Lower leg skin (tissue), 4 donors: Measurements from ENCODE around the gene BBS1. TPM values are rescaled to one million over a fixed set of nuclear protein-coding genes. Genes with fewer than 3 reads are reported as not detected.

ENCODE experiments used
- DNase-seq, 2 donors: peaks; one replicate each; pipeline ENCODE4 v3.0.0-alpha.2; 2019; ENCODE audit warnings: low spot score in 2 of 2
- H3K4me3 ChIP-seq: fragments of 200-600 bp; sonication (generic); 2 replicates; pipeline ENCODE4 v1.5.1; 2017; ENCODE audit warnings: mild to moderate bottlenecking, low read depth; ENCODE audit not compliant: poor library complexity, severe bottlenecking
- POLR2A ChIP-seq, 2 donors: fragments of 450-650 bp; IDR thresholded peaks; one replicate each; pipeline ENCODE4 v1.6.1; 2016 to 2017; ENCODE audit warnings: antibody characterized with exemption in 2 of 2, mild to moderate bottlenecking in 1 of 2, moderate library complexity in 1 of 2
- WGBS, 2 donors: methylation state at CpG; one replicate each; pipeline ENCODE4 v1.1.5; 2018; 5-methylcytosine and 5-hydroxymethylcytosine counted together
- intact Hi-C: fragments of 100-400 bp; cut with DNase I; formaldehyde crosslinking; loops from one replicate; pipeline ENCODE4 v1.15.0; 2023; ENCODE audit warnings: low total_unique reads
- total RNA-seq, 4 donors: library from RNA; depleted of rRNA; stranded (reverse); fragments of >200 nt; gene quantifications; one replicate each; pipeline ENCODE4 v1.1.0, GENCODE V29; 2016
- TF ChIP-seq, protein P1 (sequence below), 3 donors: fragments of 450-650 bp; IDR thresholded peaks; one replicate each; pipeline ENCODE4 v1.5.1; 2016; ENCODE audit warnings: antibody characterized with exemption in 3 of 3, mild to moderate bottlenecking in 3 of 3, moderate library complexity in 2 of 3

Gene BBS1
- total RNA-seq, 4 donors from 2014 or later, result 27.4 to 51.6 (median 37.1) TPM

DNA sequence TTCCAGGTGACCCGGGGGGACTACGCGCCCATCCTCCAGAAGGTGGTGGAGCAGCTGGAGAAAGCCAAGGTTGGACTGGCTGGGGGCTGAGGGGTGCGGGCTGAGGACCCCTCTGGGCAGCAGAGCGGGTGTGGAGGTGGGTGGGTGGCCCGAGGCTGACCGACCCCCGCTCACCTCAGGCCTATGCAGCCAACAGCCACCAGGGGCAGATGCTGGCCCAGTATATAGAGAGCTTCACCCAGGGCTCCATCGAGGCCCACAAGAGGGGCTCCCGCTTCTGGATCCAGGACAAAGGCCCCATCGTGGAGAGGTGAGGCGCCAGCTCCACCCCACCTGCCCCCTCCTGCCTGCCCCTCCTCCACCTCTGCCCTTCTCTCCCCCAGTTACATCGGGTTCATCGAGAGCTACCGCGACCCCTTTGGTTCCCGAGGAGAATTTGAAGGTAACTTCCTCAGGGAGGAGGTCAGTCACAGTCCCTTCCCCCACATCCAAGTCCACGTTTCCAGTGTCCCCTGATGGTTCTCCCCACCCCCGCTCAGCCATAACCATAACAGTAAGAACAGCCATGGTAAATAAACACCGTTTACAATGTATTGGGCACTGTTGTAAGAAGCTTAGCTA is 19.0 kb upstream of the BBS1 start:
- intact Hi-C loops, result no loop called here
- no peak overlapping the region for H3K4me3 ChIP-seq
- TF ChIP-seq POLR2A (IDR thresholded peaks at IDR 0.05), result no peak
- TF ChIP-seq, protein P1, sequence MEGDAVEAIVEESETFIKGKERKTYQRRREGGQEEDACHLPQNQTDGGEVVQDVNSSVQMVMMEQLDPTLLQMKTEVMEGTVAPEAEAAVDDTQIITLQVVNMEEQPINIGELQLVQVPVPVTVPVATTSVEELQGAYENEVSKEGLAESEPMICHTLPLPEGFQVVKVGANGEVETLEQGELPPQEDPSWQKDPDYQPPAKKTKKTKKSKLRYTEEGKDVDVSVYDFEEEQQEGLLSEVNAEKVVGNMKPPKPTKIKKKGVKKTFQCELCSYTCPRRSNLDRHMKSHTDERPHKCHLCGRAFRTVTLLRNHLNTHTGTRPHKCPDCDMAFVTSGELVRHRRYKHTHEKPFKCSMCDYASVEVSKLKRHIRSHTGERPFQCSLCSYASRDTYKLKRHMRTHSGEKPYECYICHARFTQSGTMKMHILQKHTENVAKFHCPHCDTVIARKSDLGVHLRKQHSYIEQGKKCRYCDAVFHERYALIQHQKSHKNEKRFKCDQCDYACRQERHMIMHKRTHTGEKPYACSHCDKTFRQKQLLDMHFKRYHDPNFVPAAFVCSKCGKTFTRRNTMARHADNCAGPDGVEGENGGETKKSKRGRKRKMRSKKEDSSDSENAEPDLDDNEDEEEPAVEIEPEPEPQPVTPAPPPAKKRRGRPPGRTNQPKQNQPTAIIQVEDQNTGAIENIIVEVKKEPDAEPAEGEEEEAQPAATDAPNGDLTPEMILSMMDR (IDR thresholded peaks at IDR 0.05), result no peak
- 75 to 78% methylated on average over 19 to 20 of the region's 20 CpGs for WGBS, 2 donors
- no peak for DNase-seq

DNA sequence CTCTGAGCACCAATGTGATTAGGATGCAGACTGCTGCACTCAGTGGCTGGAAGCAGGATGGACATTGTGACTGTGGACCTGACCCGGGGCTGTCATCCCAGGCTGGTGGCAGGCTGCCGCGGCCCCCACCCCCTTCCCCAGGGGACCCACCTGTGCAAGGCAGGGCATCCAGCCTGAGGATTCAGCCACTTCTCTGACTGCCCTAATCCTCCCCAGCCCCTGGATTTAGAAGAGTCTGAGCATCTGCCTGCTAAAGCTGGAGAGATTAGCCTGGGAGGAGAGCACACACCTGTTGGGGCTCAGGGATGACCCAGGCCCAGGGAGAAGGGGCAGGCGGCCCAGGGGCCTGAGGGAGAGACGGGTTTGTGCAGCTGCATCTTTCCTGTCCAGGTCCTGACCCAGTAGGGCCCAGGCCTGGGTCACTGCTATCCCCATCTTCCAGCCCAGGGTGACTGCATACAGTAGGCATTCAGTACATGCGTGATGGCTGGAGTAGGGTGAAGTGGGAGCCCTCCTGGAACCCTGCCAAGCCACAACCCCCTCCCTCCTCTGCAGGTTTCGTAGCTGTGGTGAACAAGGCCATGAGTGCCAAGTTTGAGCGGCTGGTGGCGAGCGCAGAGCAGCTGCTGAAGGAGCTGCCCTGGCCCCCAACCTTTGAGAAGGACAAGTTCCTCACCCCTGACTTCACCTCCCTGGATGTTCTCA is 18.1 kb upstream of the BBS1 start:
- WGBS, 2 donors, result 88 to 91% methylated on average over 9 to 10 of the region's 10 CpGs
- intact Hi-C loops, result no loop called here
- no peak for DNase-seq
- H3K4me3 ChIP-seq, result no peak overlapping the region
- TF ChIP-seq, protein P1 (IDR thresholded peaks at IDR 0.05), result no peak
- TF ChIP-seq POLR2A (IDR thresholded peaks at IDR 0.05), result no peak

DNA sequence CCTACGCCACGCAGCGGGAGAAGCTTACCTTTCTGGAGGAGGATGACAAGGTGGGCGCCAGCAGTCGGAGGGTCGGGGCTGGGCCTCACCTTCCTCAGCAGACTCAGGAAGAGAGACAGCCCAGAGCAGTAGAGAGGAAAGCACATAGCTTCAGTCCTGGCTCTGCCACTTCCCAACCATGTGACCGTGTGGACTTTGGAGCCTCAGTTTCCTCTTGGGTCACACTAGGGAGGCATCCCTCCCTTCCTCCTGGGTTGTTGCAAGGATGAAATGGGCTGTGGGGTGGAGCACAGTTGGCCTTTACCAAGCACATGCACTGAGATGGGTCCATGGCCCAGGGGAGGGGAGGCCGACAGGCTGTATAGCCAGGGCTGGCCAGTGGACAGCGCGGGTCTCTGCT is 17.3 kb upstream of the BBS1 start:
- H3K4me3 ChIP-seq, result no peak overlapping the region
- intact Hi-C loops, result no loop called here
- TF ChIP-seq POLR2A (IDR thresholded peaks at IDR 0.05), result no peak
- TF ChIP-seq, protein P1 (IDR thresholded peaks at IDR 0.05), result no peak
- 94 to 95% methylated on average over 9 to 10 of the region's 10 CpGs for WGBS, 2 donors
- DNase-seq, result no peak

DNA sequence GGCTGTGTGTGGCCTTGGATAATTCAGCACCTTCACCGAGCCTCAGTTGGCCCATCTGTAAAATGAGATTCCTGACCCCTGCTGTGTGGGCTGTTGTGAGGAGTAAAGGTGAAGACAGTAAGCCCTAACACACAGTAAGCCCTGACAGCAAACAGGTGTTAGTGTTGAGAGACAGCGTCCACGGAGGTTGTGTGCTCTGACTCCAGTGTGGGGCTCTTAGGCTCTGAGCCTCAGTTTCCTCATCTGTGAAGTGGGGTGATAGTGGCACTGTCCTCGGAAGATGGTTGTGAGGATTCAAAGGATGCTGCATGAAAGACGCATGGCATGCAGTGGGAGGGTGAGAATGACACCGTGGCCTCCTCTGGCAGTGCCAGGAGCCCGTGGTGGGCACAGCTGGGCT is 16.0 kb upstream of the BBS1 start:
- intact Hi-C loops, result no loop called here
- 90 to 95% methylated on average over 7 of the region's 7 CpGs for WGBS, 2 donors
- no peak for TF ChIP-seq POLR2A (IDR thresholded peaks at IDR 0.05)
- TF ChIP-seq, protein P1 (IDR thresholded peaks at IDR 0.05), result no peak
- no peak for DNase-seq
- H3K4me3 ChIP-seq, result no peak overlapping the region

DNA sequence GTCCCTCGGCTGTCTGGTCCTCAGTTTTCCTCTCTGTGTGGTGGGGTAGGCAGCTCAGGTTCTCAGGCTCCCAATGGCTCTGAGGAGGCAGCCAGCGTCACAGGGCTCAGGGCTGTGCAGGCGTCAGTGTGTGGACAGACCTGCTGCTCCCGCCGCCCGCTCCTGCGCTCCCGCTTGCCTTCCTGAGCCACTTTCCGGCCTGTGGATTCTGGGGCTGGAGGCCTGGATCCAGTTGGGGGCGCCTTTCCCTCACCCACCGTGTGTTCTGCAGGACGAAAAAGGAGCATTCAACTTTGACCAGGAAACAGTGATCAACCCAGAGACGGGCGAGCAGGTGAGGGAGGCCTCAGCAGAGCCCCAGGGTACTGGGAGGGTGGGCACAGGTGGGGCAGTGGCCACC is 15.5 kb upstream of the BBS1 start:
- no peak overlapping the region for H3K4me3 ChIP-seq
- TF ChIP-seq, protein P1 (IDR thresholded peaks at IDR 0.05), result no peak
- no peak for TF ChIP-seq POLR2A (IDR thresholded peaks at IDR 0.05)
- no peak for DNase-seq
- intact Hi-C loops, result no loop called here
- WGBS, 2 donors, result 93 to 94% methylated on average over 14 of the region's 14 CpGs
